Stimulated activated CD8-positive, alpha-beta memory T cell treated with anti-CD3 and anti-CD28 coated beads, Interleukin-15, amount 100 ng/mL, for 1 hour (primary cell): ENCODE data around the gene ZNF362.

Experiments
- DNase-seq: peaks from one replicate; pipeline ENCODE4 v3.0.0-alpha.2; 2020; ENCODE audit warnings: low read depth

ZNF362 gene

DNA sequence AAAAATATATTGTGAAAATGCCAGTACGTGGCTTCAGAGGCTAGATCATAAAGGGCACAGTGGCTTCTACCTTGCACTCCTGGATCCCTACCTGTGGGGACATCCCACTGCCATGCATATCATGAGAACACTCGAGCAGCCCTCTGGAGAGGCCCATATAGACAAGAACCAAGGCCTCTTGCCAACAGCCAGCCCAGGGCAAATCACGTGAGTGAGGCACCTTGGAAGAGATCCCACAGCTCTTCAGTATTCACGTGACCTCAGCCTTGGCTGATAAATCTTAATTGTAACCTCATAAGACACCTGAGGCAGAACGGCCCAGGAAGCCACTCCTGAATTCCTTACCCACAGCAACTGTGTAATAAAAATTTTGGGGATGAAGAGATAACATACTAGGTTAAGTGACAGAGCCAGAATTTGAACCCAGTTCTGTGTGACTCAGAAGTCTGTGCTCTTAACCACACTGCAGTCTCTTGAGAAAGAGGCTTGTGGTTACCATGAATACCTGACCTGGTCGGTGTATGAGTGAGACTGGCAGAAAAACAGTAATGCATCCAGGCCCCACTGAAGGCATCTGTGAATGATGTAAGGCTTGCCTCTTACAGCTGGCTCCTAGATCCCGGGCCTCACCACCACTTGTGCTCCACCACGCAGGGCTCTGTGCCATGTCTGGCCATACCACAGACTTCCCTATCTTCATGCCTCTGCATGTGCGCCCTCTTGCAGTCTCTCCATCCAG lies 71.5 kb downstream of the ZNF362 start:
- DNase-seq = no peak

DNA sequence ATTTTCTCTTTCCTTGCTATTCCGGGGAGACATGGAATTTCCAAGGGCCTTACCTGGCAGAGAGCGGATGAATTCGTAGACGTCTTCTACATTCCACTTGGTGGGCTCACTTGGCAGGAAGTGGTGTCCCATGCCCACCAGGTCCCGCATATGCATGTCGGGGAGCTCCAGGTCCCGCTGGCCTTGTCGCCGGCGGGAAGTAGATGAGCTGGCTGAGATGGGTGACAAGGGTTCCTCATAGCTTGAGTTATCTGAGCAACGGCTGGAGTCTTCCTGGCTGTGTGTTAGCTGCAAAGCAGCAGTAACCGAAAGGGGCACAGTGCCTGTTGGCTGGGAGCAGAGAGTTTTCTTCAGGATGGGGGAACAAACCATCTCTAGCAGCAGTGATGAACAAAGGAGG lies 72.5 kb downstream of the ZNF362 start:
- DNase-seq = no peak

DNA sequence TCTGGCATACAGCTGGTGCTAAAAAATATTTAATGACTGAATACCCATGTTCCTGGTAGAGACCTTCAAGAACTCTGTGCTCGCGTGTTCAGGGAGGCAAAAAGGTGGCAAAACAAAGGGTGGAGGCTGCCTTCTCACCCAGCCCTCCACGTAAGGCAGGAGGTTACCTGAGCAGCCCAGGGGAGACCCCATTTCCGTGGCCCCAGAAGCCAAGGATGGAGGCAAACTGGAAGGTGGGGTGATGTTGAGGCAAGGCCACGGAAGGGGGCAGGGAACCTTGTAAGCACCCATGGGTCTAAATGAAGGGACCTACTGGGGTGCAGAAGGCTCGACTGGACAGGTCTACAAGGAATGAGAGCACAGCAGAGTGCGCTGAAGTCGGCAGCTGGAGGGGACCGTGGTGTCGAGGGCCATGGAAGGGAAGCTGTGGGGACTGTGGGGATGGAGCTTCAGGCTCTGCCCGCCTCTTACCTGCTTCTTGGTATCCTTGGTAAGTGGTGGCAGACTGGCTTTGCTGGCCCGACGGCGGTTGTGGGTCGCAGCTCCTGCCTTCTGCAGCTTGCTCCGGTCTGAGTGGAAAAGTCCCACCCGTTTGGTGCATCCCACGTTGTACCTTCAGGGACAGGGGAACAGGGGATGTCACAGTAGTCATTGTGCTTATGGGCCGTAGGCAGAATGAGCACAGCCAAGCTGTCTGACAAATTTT lies 73.5 kb downstream of the ZNF362 start:
- no peak for DNase-seq

DNA sequence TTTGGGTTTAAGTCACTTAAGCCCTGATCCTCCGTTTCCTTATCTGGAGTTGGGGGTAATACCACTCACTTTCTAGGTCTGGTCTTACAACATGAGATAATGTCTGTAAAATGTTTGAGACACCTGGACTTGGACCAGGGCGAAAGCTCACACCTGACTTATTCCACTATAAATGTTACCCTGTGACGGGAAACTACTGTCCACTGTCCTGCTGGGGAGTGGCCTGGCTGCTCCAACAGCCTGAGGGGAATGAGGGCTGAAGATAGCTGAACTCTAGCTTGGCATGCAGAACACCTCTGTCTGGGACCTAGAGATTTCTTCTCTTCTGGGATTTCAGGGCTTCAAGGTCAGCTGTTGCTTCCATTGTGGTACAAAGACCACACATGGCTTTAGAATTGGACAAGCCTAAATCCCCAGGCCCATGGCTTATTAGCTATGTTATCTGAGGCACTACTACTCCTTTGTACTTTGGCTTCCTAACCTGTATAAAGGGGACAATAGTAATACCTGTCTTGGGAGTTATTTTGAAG lies 74.1 kb downstream of the ZNF362 start:
- no peak for DNase-seq

DNA sequence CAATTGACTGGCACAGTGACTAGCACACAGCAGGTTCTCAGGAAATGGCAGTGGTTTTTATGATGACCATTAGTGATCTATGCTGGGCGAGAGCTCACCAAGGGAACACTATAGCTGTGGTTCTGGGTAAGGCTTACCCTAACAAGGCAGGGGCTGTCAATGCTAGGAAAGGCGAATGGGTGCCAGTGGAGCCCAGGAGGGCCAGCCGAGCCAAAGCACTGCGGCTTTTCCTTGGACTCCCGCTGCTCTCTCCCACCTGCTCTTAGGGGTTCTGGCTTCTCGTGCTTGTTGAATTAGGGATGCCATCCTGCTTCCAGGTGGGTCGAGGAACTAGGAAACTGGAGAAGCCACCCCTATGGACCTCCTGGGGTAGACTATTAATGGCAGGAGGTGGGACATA lies 74.6 kb downstream of the ZNF362 start:
- DNase-seq = no peak

DNA sequence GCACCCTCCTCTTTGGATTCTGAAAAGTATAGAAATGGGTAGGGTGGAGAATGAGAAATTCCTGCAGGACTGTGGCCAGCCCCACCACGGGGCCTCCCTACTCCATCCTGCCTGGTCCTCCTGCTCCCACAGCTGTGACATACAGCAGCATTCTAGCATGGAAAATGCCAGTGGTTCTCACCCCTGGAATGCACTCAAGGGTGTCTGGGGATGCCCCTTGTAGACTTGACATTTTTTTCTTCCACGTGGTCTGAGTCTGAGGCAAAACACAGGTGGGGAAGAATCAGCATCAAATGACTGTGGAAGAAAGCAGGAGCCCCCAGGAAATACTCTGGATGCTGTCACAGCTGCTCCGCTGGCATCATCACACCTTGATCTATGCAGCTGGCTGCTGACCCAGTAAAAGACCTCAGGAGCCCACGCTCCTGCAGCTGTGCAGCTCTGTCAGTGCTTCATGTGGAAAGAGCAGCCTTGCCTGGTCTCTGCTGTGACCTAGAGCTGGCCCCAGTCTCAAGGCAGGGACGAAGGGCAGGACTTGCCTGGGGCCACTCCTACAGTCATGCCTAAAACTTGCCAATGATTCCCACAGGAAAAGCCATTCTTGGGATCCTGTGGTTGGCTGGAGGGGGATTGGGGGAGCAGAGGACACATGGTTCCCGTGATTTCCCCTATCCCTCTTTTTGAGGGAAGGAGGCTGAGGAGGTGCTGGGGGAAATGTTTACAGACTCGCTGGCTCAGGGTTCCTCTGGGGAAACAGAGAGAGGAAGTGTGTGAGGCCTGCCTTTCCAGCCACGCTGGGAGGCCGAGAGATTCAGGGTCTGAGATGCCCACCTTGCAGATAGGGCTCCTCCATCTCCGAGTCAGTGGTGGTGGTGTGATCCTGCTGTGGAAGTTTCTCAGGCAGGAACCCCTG lies 75.4 kb downstream of the ZNF362 start:
- no peak for DNase-seq

DNA sequence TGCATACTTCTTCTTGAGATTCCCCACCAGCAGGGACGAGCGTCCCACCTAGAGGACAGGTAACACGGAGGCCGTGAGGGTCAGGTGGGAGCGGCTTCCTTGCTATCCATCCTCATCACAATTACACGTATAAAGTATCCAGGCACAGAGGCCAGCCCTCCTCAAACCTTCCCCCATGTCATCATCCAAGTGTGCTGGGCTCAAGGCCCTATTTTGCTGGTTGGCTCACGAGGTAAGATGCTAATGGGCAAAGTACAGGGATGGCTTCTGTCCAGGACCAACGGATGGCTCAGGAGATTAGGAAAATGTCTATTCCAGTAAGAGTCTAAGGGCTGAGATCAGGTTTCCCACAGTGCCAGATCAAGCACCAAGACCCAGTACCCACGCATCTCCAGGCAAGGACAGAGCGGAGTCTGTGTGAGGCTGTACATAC lies 76.1 kb downstream of the ZNF362 start:
- DNase-seq = no peak

DNA sequence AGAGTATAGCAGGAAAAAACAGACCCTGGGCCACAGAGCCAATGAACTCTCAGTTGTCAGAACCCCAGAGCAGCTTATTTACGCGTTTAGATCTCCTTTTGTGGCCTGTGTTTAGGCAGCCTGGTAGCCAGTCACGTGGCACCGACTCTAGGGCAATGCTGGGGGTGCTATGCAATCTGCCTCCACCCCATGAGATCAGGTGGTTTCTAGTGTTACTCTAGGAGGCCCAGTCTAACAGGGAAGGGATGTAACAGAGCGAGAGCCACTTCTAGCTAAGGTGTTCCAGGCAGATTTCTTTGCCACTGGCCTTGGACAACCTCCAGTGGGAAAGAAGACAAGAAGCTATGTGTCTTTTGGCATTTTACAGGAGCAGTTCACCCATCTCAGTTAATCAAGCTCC lies 76.6 kb downstream of the ZNF362 start:
- DNase-seq = no peak

DNA sequence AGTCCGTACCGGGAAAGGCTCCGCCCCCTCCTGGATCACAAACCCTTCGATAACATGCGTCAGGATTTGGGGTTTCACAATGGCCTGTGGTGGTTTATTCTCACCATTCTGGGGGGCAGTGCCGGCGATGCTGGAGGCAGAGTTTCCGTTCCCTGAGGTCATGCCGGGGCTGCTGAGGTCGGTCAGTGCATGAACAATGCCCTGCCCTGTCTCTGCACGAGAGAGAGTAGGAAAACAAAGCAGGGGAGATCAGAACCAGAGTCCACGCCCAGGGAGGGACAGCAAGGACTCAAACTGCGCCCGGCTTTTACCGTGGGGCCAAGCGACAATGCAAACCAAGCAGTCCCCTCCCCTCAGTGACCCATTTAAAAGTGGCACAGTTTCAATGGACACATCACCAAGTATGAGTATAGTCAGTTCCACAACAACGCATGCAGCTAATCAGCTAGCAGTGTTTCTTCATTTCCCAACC lies 77.8 kb downstream of the ZNF362 start:
- DNase-seq = no peak

DNA sequence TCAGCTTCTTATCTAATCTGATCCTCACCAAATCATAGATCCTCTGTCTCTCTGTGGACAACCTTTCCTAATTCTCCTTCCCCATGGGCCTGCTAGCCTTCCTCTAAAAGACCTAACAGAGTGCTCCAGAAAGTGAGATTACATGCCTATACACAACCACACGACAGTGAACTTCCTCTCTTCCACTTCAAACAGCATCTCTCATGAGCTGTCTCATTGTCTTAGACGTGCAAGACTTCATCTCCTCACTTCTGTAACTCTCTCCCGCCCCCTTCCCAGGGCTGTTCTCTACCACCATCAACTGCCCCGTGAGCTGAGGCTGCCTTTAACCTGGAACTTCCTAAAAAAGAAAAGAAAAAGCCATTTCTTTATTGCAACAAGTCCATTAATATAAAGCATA lies 78.7 kb downstream of the ZNF362 start:
- no peak for DNase-seq

DNA sequence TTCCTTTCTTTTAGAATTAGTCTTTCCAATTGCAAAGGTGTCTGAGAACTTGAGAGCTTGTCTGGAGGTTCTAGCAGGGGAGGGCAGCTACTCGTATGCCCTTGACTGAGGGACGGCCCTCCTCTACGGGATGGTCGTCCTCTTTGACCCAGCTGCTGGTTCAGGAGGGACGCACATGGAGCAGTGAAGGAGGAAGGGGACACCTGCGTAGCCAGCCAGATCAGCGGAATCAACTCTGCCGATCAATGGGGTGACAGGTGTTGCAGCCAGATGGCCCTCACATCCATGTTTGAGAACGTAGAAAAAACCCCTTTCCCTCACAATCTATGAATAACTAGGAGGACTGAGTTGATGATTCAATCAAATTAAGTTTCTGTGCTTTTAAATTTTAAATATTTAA lies 80.3 kb downstream of the ZNF362 start:
- no peak for DNase-seq

DNA sequence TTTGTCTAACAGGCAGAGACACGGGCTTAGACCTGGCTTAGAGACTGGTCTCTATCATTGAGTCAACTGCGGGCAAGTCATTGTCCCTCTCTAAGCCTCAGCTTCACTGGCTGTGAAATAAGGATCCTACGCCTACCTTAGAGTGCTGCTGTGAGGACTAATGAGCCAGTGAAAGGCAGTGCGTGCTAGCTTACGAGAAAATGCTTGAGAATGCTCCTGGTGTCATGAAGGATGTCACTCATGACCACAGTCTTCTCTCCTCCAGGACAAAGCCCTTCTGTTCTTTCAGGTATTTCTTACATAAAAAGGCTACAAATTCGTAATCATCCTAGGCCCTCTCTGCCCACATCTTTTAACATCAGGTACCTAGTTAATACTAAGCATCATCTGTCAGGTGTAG lies 81.1 kb downstream of the ZNF362 start:
- no peak for DNase-seq

DNA sequence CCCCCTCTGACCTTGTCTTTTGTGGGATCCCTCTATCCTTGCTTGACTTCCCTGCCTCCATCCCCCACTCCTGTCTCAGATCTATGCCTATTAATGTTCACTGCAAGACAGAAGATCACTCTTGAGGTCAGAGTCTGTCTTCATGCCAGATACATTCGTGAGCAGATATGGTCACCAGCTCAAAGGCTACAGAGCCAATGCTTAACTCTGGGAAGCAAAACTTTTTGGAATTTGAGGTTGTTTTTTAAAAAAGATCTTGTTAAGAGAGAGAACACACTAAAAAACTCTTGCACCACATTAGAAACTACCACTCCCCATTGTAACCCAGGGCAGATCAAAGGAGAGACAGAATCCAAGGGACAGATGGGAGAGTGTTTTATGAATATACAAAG lies 81.8 kb downstream of the ZNF362 start:
- no peak for DNase-seq

DNA sequence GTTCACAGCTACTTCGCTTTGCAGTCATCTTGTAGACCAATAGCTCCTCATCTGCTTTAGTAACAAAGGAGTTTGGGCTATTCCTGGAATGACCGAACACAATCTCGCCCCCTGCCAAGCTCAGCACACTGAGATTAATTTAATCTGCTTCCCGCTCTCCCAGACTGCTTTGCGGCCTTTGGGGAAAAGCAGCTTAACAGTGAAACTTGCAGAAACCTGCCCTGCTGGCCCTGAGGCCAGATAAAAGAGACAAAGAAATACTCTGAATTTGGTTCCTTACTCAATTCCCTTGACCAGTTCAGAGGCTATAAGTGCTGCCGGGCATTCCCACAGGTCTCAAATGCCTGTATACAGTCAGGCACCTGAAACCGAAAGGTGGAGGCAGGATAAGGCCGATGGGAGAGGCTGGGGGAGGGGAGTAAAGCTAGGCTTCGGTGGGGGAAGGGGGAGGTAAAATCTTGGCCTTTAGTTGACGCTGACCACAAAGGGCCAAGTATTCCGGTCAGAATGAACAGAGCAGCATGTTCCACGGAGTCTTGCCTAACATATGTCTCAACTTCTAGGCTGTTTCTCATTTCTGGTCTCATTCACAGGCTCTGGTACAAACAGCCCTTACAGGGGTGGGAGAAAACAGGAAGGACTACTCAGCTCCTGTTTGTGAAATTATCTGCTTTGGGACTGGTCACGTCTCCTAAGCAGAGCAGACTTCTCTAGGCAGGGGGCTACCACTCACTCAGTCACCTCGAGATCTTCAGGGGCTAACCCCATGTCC lies 82.3 kb downstream of the ZNF362 start:
- no peak for DNase-seq

DNA sequence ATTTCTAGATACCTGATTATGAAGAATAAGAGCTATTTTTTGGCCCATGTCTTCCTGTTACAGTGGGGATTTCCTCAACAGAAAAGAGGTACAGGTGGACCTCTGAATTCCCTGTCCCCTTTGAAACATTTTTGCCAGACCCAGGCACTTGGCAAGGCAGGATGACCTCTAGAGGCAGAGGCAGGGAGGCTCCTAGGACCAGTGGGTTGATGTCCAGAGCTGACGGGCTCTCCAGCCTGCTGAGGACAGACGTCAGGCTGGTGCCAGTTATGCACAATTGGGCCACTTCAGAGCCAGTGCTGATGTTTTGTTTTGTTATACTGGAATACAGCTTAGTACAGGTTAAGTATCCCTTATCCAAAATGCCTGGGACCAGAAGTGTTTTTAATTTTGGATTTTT lies 83.1 kb downstream of the ZNF362 start:
- no peak for DNase-seq

DNA sequence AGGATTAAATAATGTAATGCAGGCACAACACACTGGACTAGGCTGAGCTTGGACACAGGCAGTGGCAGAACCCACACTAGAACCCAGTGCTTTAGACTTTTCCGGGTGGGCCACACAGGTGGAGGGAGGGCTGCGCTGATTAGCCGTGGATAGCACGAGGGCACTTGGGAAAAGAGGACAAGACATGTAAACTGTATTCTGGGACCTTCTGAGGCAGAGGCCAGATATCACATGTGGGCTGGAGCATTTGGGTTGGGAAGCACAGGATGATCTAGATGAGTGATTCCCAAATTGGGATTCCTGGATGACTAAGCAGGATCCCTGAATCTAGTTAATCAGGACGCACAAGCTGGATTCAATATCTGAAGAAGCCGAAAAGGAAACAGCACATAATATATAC lies 84.9 kb downstream of the ZNF362 start:
- no peak for DNase-seq

DNA sequence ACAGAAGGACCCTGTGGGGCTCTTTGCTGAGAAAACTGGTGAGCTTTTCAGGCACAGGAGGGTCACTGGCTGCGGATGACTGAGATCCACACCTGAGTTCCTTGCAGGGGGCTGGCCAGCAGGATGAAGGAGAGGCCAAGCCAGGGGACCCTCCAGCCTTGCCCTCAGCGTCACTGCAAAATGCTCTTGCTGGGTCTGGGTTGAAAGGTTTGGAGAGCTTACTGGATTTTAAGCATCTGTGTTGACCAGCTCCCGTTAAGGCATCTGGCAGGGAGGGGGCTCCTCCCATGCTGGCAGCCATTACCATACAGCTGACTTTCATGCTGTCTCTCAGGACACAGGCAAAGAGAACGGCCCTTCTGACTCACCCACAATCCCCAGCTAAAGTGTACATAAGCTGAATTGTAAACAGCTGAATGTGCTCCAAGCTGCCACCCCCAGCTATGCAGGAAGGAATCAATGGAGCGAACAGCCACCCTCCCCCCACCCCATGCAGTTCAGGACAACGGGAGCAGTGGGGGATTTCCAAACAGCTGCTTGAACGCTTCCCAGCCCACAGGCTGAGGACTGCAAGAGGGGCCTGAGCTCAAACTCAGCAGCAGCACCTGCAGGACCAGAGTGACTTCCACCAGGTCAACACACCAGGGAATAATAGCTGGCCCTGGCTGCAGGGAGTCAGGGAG lies 85.9 kb downstream of the ZNF362 start:
- DNase-seq = no peak

DNA sequence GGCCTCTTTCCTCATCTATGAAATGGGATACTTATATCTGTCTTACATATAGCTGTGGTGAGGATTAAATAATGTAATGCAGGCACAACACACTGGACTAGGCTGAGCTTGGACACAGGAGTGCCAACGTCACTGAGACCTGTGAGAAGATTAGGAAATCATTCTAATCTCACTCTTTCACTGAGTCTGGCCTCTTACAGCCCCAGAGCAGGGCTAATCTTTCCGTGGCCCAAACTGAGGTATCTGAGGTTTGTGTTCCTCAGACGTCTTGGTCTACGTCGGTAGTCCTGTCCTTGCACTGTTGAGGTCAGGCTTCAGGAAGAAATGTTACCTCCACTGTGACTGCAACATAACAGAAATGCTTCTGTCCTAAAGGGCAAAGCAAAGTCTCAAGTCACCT lies 87.2 kb downstream of the ZNF362 start:
- no peak for DNase-seq

DNA sequence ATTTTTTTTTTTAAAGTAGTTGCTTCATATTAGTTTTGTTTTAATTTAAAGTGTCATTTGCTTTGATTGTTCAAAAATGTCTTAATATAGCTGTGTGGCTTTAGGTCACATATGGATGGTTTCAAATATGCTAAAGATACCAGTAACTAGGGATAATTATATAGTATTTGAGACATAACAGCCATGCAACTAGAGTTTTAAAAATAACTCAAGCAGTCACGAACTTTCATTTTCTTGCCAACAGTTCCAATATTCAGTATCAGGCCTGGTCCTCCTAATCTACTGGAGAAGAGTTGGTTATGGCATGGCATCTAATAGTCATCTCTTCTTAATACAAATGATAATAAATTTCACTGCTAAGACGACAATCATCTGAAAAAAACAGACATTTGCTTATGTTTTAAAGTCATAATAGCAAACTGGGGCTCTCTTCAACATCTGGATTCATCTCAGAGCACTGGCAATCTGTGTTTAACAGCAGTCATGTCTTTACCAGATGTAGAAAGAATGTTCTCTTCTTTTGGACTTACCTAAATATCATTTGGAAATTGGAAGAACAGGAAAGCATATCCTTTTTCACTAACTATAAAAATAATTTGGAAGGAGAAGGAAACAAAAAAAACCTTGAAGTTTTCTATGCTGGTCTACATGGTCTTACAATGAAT lies 88.7 kb downstream of the ZNF362 start:
- no peak for DNase-seq

DNA sequence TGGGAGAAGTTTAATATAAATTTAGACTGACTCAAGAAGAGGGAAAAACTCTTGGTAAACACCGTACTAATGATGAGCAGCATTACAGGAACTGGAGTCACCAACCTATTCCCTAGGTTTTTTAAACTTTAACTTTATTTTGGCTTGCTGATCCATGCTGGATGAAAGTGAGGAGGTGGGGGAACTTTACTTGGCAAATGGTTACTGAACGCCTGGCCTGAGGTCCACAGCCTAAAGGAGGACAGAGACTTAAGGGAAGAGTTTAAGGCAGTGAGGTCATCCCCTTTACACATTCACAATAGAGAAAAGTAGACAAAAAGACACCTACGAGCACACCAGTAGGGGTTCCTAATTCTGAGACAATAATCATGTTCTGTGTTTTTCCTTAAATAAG lies 90.2 kb downstream of the ZNF362 start:
- DNase-seq = no peak
